ENCODE data around the gene N4BP3. TPM values are rescaled to one million over a fixed set of nuclear protein-coding genes. Genes with fewer than 3 reads are reported as not detected.

Gene N4BP3
- total RNA-seq, 5 donors from 2014 or later (not counting 1 experiment from before 2014, with no cell fraction given): 4.0 to 8.1 (median 6.9) TPM

DNA sequence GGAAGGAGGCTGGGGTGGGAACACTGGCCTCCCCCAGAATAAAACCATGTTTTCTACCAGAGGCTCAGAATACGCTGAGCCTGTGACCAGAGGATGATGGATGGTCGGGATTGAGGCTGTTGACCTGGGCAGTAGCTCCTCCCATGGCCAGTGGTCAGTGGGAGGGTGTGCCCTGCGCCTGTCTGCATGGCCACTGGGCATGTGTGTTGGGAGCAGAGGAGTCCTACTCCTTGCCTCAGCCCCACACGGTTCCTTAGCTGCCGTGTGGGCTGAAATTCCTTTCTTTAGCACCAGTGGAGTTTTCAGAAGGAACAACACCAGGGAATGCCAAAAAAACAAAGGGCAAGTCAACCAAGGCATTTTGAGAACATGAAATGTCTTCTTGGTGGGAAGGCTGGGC, 9.0 kb downstream of the N4BP3 start:
- no peaks in the 10 kb centered on the region for H3K9me3 Mint-ChIP-seq
- Histone ChIP-seq H3K9me3 (no peaks in the 10 kb centered on the region), H3K36me3 (ENCODE audit: control insufficient read depth in 2 of 2, extremely low read depth in 1 of 2, insufficient read depth in 1 of 2, low read length in 1 of 2) (no peaks in the 10 kb centered on the region), H3K4me3 (ENCODE audit: control insufficient read depth in 1 of 2, extremely low read depth in 1 of 2, low read length in 1 of 2) (no peak overlapping the region), H3K27me3 (replicated peaks in 1 of 2; ENCODE audit: control insufficient read depth in 2 of 2, extremely low read depth in 1 of 2, insufficient read depth in 2 of 2, low read length in 1 of 2) (peaks cover 0 to 38% of the 10 kb centered on the region in 2 experiments), H3K27ac (ENCODE audit: low read length) (no peak overlapping the region), H3K4me1 (ENCODE audit: control insufficient read depth in 1 of 2, extremely low read depth in 1 of 2, insufficient read depth in 2 of 2, low read length in 2 of 2) (peaks cover 9 to 63% of the 10 kb centered on the region in 2 experiments)
- H3K27ac Mint-ChIP-seq: no peak overlapping the region
- no peaks in the 10 kb centered on the region for H3K36me3 Mint-ChIP-seq
- no peak overlapping the region for H3K4me3 Mint-ChIP-seq
- POLR2A ChIA-PET: interaction anchor here in 1 of 2 donors (0.5 kb wide), 1 partner anchor 42 kb away, joined by 3 read pairs; no protein-coding TSS in a partner anchor
- H3K27me3 Mint-ChIP-seq: no peaks in the 10 kb centered on the region
- CTCF ChIA-PET: no interaction called here
- ATAC-seq (replicated peaks in 1 of 4) (no peak), DNase-seq (no peak)
- 100% methylated on average over 2 of the region's 5 CpGs for WGBS (ENCODE audit: insufficient coverage)
- peaks cover 11 to 20% (median 12%) of the 10 kb centered on the region in 3 donors for H3K4me1 Mint-ChIP-seq

DNA sequence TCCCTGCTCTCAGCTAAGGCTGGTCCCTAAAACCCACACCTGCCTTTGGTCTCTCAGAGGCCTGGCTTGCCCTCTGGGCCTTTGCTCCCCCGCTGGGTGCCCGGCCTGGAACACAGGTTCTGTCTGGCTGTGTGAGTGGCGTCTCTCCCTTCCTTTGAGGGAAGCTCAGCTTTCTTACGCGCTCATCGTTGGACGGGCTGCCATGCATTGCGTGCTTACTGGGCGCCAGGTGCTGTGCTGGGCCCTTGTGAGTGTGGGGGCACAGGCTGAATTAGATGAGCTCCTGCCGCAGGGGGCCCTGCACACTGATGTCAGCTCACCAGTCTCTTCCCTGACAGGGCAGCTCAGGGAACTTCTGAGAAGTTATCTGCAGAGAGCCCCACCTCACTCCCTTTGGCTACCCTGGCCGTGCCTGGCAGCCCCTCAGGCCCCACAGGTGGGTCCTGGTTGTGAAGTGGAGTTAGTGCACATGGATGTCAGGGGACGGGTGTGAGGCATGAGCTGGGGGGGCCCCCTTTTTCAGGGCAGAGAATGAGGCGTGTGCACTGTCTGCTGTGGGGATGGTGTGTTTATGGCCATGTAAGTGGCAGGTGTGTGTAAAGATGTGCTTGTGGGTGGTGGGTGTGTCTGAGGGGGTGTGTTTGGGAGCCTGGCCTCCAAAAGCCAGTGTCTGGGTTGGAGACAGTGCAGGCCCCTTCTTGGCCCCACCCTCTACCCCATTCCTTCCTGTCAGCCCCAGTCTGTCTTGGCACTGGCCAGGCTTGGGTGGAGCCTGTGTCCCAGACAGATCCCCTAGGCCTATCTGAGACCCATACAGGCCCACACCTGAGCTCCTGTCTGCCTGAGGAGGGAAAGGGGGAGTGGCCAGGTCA, 10.0 kb downstream of the N4BP3 start:
- no peaks in the 10 kb centered on the region for H3K9me3 Mint-ChIP-seq
- H3K36me3 Mint-ChIP-seq: no peaks in the 10 kb centered on the region
- no peaks in the 10 kb centered on the region for H3K27me3 Mint-ChIP-seq
- ChIA-PET CTCF (interaction anchor here in 1 of 2 donors (0.8 kb wide), 1 partner anchor 47 kb away, joined by 3 read pairs; no protein-coding TSS in a partner anchor), POLR2A (no interaction called here)
- H3K4me3 ChIP-seq (ENCODE audit: control insufficient read depth in 1 of 2, extremely low read depth in 1 of 2, low read length in 1 of 2): no peak overlapping the region
- no peak overlapping the region for H3K27ac Mint-ChIP-seq
- DNase-seq (peak in 1 of 35 experiments; percentile 1), ATAC-seq (replicated peaks in 1 of 4) (no peak)
- H3K27ac ChIP-seq (ENCODE audit: low read length): no peak overlapping the region
- H3K36me3 ChIP-seq (ENCODE audit: control insufficient read depth in 2 of 2, extremely low read depth in 1 of 2, insufficient read depth in 1 of 2, low read length in 1 of 2): no peaks in the 10 kb centered on the region
- 96% methylated on average over 9 of the region's 13 CpGs for WGBS (ENCODE audit: insufficient coverage)
- H3K27me3 ChIP-seq (replicated peaks in 1 of 2; ENCODE audit: control insufficient read depth in 2 of 2, extremely low read depth in 1 of 2, insufficient read depth in 2 of 2, low read length in 1 of 2): peaks cover 0 to 30% of the 10 kb centered on the region in 2 experiments
- H3K9me3 ChIP-seq: no peaks in the 10 kb centered on the region
- peaks cover 11 to 17% (median 12%) of the 10 kb centered on the region in 3 donors for H3K4me1 Mint-ChIP-seq
- no peak overlapping the region for H3K4me3 Mint-ChIP-seq
- peaks cover 2 to 53% of the 10 kb centered on the region in 2 experiments for H3K4me1 ChIP-seq (ENCODE audit: control insufficient read depth in 1 of 2, extremely low read depth in 1 of 2, insufficient read depth in 2 of 2, low read length in 2 of 2)

DNA sequence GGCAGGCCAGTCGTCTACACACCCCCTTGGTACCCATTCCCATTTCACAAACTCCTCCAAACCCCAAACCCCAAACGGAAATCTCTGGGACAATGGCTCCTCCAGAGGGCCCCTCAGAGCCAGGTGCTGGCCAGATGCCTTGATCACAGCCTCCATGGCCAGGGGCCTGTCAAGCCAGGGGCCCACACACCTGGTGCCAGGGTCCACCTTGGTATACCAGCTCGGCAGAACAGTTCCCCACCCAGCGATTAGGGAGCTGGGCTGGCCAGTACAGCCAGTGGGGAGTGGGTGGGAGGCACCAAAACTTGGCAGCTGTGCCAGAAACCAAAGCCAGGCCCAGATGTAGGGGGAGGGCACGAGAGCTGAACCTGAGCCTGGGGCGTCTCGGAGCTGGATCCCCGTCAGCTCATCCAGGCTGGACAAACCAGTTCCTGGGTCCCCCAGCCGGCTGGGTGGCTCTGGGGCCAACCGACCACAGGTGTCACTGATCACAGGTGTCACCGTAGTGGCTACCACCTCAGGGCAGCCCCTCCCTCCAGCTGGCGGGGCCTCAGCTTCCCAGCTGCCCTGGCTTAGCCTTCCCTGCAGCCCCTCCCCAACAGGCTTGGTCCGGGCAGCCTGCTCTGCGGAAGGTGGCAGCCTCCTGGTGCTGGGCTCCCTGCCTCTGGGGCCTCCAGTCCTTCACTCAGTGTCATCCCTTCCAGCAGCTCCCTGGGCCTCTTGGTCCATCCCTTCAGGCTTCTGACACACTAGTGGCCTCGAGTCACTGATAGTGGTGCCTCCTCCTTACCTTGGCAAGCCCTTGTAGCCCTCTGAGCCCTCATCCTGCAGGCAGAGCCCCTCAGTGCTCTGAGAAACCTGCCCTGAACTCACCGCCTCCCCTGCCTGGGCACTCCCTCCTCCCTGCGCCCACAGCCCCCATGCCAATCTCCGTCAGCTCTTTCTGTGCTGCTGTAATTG, 10.9 kb downstream of the N4BP3 start:
- H3K9me3 ChIP-seq: no peaks in the 10 kb centered on the region
- ATAC-seq (replicated peaks in 1 of 4) (no peak), DNase-seq (no peak)
- peaks cover 11 to 14% (median 12%) of the 10 kb centered on the region in 3 donors for H3K4me1 Mint-ChIP-seq
- H3K4me3 ChIP-seq (ENCODE audit: control insufficient read depth in 1 of 2, extremely low read depth in 1 of 2, low read length in 1 of 2): no peak overlapping the region
- 92% methylated on average over 14 of the region's 18 CpGs for WGBS (ENCODE audit: insufficient coverage)
- H3K4me1 ChIP-seq (ENCODE audit: control insufficient read depth in 1 of 2, extremely low read depth in 1 of 2, insufficient read depth in 2 of 2, low read length in 2 of 2): peaks cover 2 to 44% of the 10 kb centered on the region in 2 experiments
- no peaks in the 10 kb centered on the region for H3K9me3 Mint-ChIP-seq
- H3K36me3 Mint-ChIP-seq: no peaks in the 10 kb centered on the region
- H3K36me3 ChIP-seq (ENCODE audit: control insufficient read depth in 2 of 2, extremely low read depth in 1 of 2, insufficient read depth in 1 of 2, low read length in 1 of 2): no peaks in the 10 kb centered on the region
- H3K27ac ChIP-seq (ENCODE audit: low read length): no peak overlapping the region
- ChIA-PET POLR2A (no interaction called here), CTCF (interaction anchor here in 1 of 2 donors (0.8 kb wide), 1 partner anchor 48 kb away, joined by 3 read pairs; no protein-coding TSS in a partner anchor)
- H3K27ac Mint-ChIP-seq: no peak overlapping the region
- H3K4me3 Mint-ChIP-seq: no peak overlapping the region
- H3K27me3 ChIP-seq (replicated peaks in 1 of 2; ENCODE audit: control insufficient read depth in 2 of 2, extremely low read depth in 1 of 2, insufficient read depth in 2 of 2, low read length in 1 of 2): peaks cover 0 to 29% of the 10 kb centered on the region in 2 experiments
- H3K27me3 Mint-ChIP-seq: no peaks in the 10 kb centered on the region

DNA sequence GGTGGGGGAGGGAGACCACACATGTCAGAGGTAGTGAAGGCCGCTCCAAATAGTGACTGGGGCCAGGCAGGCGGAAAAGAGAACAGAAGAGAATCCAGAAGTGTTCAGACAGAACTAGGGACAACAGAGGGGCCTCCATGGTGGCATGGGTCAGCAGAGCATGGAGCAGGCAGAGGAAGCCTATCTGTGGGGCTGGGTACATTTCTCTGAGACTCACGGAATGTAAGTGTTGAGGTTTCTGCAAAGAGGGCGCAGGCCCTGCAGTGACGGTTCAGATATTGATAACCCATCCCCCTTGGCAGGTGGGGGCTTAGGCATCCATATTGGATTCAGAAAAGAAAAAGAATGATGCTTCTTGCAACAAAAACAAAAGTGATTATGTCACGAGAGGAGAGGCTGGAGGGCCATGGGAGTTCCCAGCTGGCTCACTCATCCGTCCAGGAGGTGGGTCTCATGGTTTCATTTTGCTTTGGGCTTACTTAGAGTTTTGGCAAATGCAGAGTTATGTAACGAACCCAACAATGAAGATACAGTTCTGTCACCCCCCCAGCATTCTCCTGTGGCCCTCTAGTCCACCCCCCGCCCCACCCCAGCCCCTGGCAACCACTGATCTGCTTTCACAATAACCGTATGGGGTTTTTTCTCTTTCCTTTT, 12.0 kb downstream of the N4BP3 start:
- no peaks in the 10 kb centered on the region for H3K27me3 Mint-ChIP-seq
- ChIA-PET CTCF (no interaction called here), POLR2A (interaction anchor here in 1 of 2 donors (0.6 kb wide), 1 partner anchor 589 kb away, joined by 4 read pairs; no protein-coding TSS in a partner anchor)
- ATAC-seq (replicated peaks in 1 of 4) (no peak), DNase-seq (no peak)
- no peak overlapping the region for H3K27ac Mint-ChIP-seq
- H3K9me3 Mint-ChIP-seq: no peaks in the 10 kb centered on the region
- WGBS (ENCODE audit: insufficient coverage): 97% methylated on average over 4 of the region's 10 CpGs
- Histone ChIP-seq H3K27me3 (replicated peaks in 1 of 2; ENCODE audit: control insufficient read depth in 2 of 2, extremely low read depth in 1 of 2, insufficient read depth in 2 of 2, low read length in 1 of 2) (peaks cover 0 to 20% of the 10 kb centered on the region in 2 experiments), H3K27ac (ENCODE audit: low read length) (no peak overlapping the region), H3K4me3 (ENCODE audit: control insufficient read depth in 1 of 2, extremely low read depth in 1 of 2, low read length in 1 of 2) (no peak overlapping the region), H3K4me1 (ENCODE audit: control insufficient read depth in 1 of 2, extremely low read depth in 1 of 2, insufficient read depth in 2 of 2, low read length in 2 of 2) (peaks cover 2 to 43% of the 10 kb centered on the region in 2 experiments), H3K9me3 (no peaks in the 10 kb centered on the region), H3K36me3 (ENCODE audit: control insufficient read depth in 2 of 2, extremely low read depth in 1 of 2, insufficient read depth in 1 of 2, low read length in 1 of 2) (no peaks in the 10 kb centered on the region)
- peaks cover 11 to 15% (median 13%) of the 10 kb centered on the region in 3 donors for H3K4me1 Mint-ChIP-seq
- H3K4me3 Mint-ChIP-seq: no peak overlapping the region
- no peaks in the 10 kb centered on the region for H3K36me3 Mint-ChIP-seq

DNA sequence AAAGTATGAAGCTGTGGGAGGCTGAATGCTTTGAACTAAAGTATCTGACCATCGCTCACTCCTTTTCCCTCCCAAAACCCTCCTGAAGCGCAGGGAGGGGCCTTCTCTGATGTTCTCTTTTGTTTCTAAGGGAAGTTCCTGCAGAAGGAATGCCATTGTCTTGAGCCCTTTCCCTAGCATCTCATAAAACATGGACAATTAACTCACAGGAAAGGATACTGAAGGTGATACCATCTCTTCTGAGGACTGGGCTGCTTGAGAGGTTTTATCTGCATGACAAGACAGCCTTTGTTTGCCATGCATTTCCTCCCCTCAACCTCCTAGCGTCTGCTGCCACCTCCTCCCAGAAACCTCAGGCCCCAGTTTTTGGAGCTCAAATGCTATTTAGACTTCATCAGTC, 13.2 kb downstream of the N4BP3 start:
- Mint-ChIP-seq H3K4me3 (no peak overlapping the region), H3K9me3 (no peaks in the 10 kb centered on the region), H3K27me3 (no peaks in the 10 kb centered on the region), H3K4me1 (peaks cover 5 to 9% (median 7%) of the 10 kb centered on the region in 3 donors), H3K27ac (no peak overlapping the region), H3K36me3 (no peaks in the 10 kb centered on the region)
- peaks cover 0 to 15% of the 10 kb centered on the region in 2 experiments for H3K27me3 ChIP-seq (replicated peaks in 1 of 2; ENCODE audit: control insufficient read depth in 2 of 2, extremely low read depth in 1 of 2, insufficient read depth in 2 of 2, low read length in 1 of 2)
- POLR2A ChIA-PET: no interaction called here
- H3K4me1 ChIP-seq (ENCODE audit: control insufficient read depth in 1 of 2, extremely low read depth in 1 of 2, insufficient read depth in 2 of 2, low read length in 2 of 2): peaks cover 3 to 39% of the 10 kb centered on the region in 2 experiments
- no peak overlapping the region for H3K27ac ChIP-seq (ENCODE audit: low read length)
- no peaks in the 10 kb centered on the region for H3K36me3 ChIP-seq (ENCODE audit: control insufficient read depth in 2 of 2, extremely low read depth in 1 of 2, insufficient read depth in 1 of 2, low read length in 1 of 2)
- DNase-seq (no peak), ATAC-seq (replicated peaks in 1 of 4) (no peak)
- no CpG with 5 or more reads among the region's 3 CpGs for WGBS (ENCODE audit: insufficient coverage)
- CTCF ChIA-PET: no interaction called here
- H3K9me3 ChIP-seq: no peaks in the 10 kb centered on the region
- no peak overlapping the region for H3K4me3 ChIP-seq (ENCODE audit: control insufficient read depth in 1 of 2, extremely low read depth in 1 of 2, low read length in 1 of 2)

All from T-cell (primary cell).